Measurements from ENCODE around the gene DDRGK1. TPM values are rescaled to one million over a fixed set of nuclear protein-coding genes. Genes with fewer than 3 reads are reported as not detected.

The DDRGK1 gene
- polyA plus RNA-seq, 1 donor from 2014 or later: 52.1 TPM

GRCh38 chr20:3239867-3240775 is 35.6 kb upstream of the DDRGK1 start:
- Mint-ChIP-seq H3K27me3 (peaks cover 32% of the 10 kb centered on the region), H3K36me3 (no peaks in the 10 kb centered on the region), H3K4me3 (peak overlapping the region; percentile 85 to 97 (median 94)), H3K27ac (peak overlapping the region in 2 of 3 donors; percentile 53 to 93), H3K9me3 (no peaks in the 10 kb centered on the region), H3K4me1 (peaks cover 6 to 8% (median 8%) of the 10 kb centered on the region in 3 donors)

GRCh38 chr20:3239026-3239866 is 34.8 kb upstream of the DDRGK1 start, which contains the start of gene SLC4A11:
SLC4A11 (minus strand) TSS chr20:3239190; CDS start chr20:3239137, 53 bp downstream.
- Mint-ChIP-seq H3K9me3 (no peaks in the 10 kb centered on the region), H3K27me3 (peaks cover 32% of the 10 kb centered on the region)

GRCh38 chr20:3238616-3239025 is 34.1 kb upstream of the DDRGK1 start:
- no peak overlapping the region for H3K27ac Mint-ChIP-seq
- H3K4me3 Mint-ChIP-seq: peak overlapping the region; percentile 84 to 96 (median 88)

More at GRCh38 chr20:3239026-3239866, 34.8 kb upstream of the DDRGK1 start, which contains the start of gene SLC4A11:
- Mint-ChIP-seq H3K36me3 (no peaks in the 10 kb centered on the region), H3K27ac (peak within 1 kb of the TSS in 2 of 3 donors; percentile 53 to 93), H3K4me1 (peaks cover 6 to 8% (median 8%) of the 10 kb centered on the region in 3 donors), H3K4me3 (peak within 1 kb of the TSS; percentile 85 to 97 (median 94))

DNA sequence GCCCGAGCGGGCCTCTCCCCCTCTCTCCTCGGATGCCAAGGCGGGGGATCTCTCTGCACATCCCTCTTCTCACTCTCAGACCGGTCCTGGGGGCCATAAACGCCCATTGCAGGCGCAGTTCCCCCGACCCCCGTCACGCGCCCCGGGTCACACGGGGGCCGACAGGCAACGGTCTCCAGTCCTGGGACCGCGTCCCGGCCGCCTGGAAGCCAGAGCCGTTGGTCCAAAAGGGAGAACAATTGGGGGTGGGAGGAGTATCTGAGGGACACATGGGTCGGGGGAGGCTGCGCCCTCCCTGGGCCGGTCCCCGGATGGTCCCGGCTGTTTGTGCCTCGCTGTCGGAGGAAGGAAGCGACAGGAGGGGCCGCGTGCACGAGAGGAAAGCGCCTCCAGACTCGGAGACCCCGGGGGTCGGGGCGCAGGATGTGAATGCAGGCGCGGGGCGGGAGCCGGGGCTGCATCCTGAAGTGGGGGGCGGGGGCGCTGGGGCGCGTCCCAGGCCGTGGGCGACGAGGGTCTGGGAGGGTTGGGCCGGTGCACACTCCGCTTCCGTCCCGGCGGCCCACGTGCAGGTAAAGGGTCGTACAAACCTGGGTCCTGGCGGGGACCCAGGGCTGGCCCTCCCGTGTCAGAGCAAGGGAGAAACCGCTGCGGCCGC is 33.6 kb upstream of the DDRGK1 start:
- peaks cover 32% of the 10 kb centered on the region for H3K27me3 Mint-ChIP-seq
- peak overlapping the region; percentile 84 to 96 (median 88) for H3K4me3 Mint-ChIP-seq
- peaks cover 6 to 8% (median 8%) of the 10 kb centered on the region in 3 donors for H3K4me1 Mint-ChIP-seq
- H3K9me3 Mint-ChIP-seq: no peaks in the 10 kb centered on the region
- no peaks in the 10 kb centered on the region for H3K36me3 Mint-ChIP-seq
- peak overlapping the region in 1 of 3 donors; percentile 57 for H3K27ac Mint-ChIP-seq

More at GRCh38 chr20:3238616-3239025, 34.1 kb upstream of the DDRGK1 start:
- H3K4me1 Mint-ChIP-seq: peaks cover 6 to 8% (median 8%) of the 10 kb centered on the region in 3 donors
- H3K9me3 Mint-ChIP-seq: no peaks in the 10 kb centered on the region
- no peaks in the 10 kb centered on the region for H3K36me3 Mint-ChIP-seq
- H3K27me3 Mint-ChIP-seq: peaks cover 32% of the 10 kb centered on the region

- Mint-ChIP-seq H3K4me3 (peak overlapping the region; percentile 55 to 86 (median 70)), H3K4me1 (peaks cover 6 to 8% (median 8%) of the 10 kb centered on the region in 3 donors), H3K36me3 (no peaks in the 10 kb centered on the region), H3K27me3 (peaks cover 32% of the 10 kb centered on the region), H3K27ac (peak overlapping the region in 1 of 3 donors; percentile 57), H3K9me3 (no peaks in the 10 kb centered on the region)
Measured at GRCh38 chr20:3237011-3237957, 32.8 kb upstream of the DDRGK1 start.

GRCh38 chr20:3235666-3236324 is 31.3 kb upstream of the DDRGK1 start:
- Mint-ChIP-seq H3K27me3 (peaks cover 26% of the 10 kb centered on the region), H3K36me3 (no peaks in the 10 kb centered on the region), H3K9me3 (no peaks in the 10 kb centered on the region), H3K27ac (no peak overlapping the region), H3K4me1 (peaks cover 6 to 8% (median 7%) of the 10 kb centered on the region in 3 donors), H3K4me3 (peak overlapping the region in 1 of 4 donors; percentile 59)

- Mint-ChIP-seq H3K27me3 (peaks cover 13% of the 10 kb centered on the region), H3K4me3 (no peak overlapping the region), H3K9me3 (no peaks in the 10 kb centered on the region), H3K4me1 (peaks cover 0 to 3% (median 0%) of the 10 kb centered on the region in 3 donors), H3K27ac (no peak overlapping the region), H3K36me3 (no peaks in the 10 kb centered on the region)
Measured at GRCh38 chr20:3233991-3234498, 29.6 kb upstream of the DDRGK1 start.

- H3K27me3 Mint-ChIP-seq: peaks cover 13% of the 10 kb centered on the region
- no peak overlapping the region for H3K27ac Mint-ChIP-seq
- H3K9me3 Mint-ChIP-seq: no peaks in the 10 kb centered on the region
- H3K36me3 Mint-ChIP-seq: no peaks in the 10 kb centered on the region
- H3K4me3 Mint-ChIP-seq: no peak overlapping the region
- peaks cover 0 to 3% (median 0%) of the 10 kb centered on the region in 3 donors for H3K4me1 Mint-ChIP-seq
Measured at GRCh38 chr20:3233131-3233990, 28.9 kb upstream of the DDRGK1 start.

DNA sequence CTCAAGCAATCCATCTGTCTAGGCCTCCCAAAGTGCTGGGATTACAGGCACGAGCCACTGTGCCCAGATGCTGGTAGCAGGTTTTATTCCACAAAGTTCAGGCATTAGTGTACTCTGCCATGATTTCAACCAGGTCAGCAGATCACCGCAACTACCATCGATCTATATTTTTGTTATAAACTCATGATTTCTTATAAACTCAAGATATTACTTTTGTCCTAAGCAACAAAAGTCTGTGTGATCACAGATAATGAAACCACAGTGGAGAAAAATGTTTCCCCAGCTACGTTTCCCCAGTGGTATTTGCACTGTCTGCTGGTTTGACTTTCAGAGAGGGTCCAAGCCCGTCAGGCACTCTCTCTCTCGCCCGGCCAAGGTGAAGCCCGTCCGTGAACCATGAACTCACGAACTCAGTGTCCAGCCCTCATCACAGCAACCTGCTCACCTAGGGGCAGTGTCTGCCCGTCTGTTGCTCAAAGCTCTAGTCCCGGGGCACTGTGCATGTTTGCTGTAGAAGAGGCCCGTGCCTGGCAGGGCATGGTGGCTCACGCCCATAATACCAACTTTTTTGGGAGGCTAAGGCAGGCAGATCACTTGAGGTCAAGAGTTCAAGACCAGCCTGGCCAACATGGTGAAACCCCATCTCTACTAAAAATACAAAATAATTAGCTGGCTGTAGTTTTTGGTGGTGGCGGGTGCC is 27.6 kb upstream of the DDRGK1 start:
- Mint-ChIP-seq H3K27ac (no peak overlapping the region), H3K27me3 (peaks cover 5% of the 10 kb centered on the region), H3K4me1 (peaks cover 0 to 2% (median 0%) of the 10 kb centered on the region in 3 donors), H3K4me3 (no peak overlapping the region), H3K36me3 (no peaks in the 10 kb centered on the region), H3K9me3 (no peaks in the 10 kb centered on the region)

- Mint-ChIP-seq H3K27me3 (peaks cover 2% of the 10 kb centered on the region), H3K9me3 (no peaks in the 10 kb centered on the region), H3K27ac (no peak overlapping the region), H3K4me1 (no peaks in the 10 kb centered on the region), H3K4me3 (no peak overlapping the region), H3K36me3 (no peaks in the 10 kb centered on the region)
Measured at GRCh38 chr20:3231116-3231515, 26.6 kb upstream of the DDRGK1 start.

DNA sequence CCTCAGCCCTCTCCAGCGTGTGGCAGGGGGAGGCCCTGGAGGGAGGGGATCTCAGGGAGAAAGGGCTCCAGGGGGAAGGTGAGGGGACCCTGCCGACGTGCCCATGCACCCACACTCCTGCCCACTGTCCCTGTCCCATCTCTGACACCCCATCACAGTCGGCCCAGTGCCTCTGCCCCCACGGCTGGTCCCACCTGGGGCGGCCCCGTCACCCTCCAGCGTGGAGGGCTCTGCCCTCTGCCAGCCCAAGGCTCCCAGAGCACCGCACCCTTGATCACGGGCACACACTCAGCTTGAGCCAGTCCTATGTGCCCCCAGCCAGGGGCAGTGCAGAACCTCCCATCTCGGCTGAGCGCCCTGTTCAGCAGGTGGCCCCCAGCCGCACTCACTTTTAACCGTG is 25.3 kb upstream of the DDRGK1 start:
- H3K27me3 Mint-ChIP-seq: no peaks in the 10 kb centered on the region
- no peaks in the 10 kb centered on the region for H3K36me3 Mint-ChIP-seq
- no peak overlapping the region for H3K4me3 Mint-ChIP-seq
- H3K9me3 Mint-ChIP-seq: no peaks in the 10 kb centered on the region
- H3K27ac Mint-ChIP-seq: no peak overlapping the region
- peaks cover 0 to under 1% (median 0%) of the 10 kb centered on the region in 3 donors for H3K4me1 Mint-ChIP-seq

DNA sequence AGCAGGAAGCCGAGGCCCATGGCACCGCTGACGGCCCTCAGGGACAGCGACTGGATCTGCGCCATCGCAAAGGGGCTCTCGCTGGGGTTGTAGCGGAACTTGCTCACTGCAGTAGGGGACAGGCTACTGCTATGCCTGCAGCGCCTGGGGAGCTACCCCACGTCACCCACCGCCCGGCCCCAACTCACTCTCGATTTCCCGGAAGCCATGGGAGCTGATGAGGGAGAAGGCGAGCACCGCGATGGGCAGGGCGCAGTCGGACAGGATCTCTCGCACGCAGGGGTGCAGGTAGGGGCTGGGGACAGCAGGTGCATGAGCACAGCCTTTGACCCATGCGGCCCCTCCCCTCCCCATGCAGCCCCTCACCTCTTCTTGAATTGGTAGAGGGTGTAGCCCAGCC is 24.7 kb upstream of the DDRGK1 start:
- no peaks in the 10 kb centered on the region for H3K27me3 Mint-ChIP-seq
- H3K9me3 Mint-ChIP-seq: no peaks in the 10 kb centered on the region

More for the DNA sequence above, 24.7 kb upstream of the DDRGK1 start:
- H3K4me3 Mint-ChIP-seq: no peak overlapping the region
- peaks cover 0 to 2% (median 2%) of the 10 kb centered on the region in 3 donors for H3K4me1 Mint-ChIP-seq
- H3K27ac Mint-ChIP-seq: no peak overlapping the region
- H3K36me3 Mint-ChIP-seq: no peaks in the 10 kb centered on the region

All from IgD-negative memory B cell (primary cell).